NCI-H2107 treated with DMSO at 0.1 percent for 48 hours (cell line): ENCODE measurements around the gene SYTL2.
A peak's percentile ranks its signal among the peaks of the same experiment; 100 is the strongest.
"Not testable (repeated sequence)": the region's sequence is repeated elsewhere in the genome, so short reads cannot be mapped to it uniquely, and the experiment has no call there.

Source experiments
- DNase-seq: peaks from one replicate; lab custom pipeline; 2025; ENCODE audit not compliant: unreplicated experiment; lab: John Stamatoyannopoulos, UW

The SYTL2 gene

GRCh38 chr11:85658180-85658579 lies 152.8 kb downstream of the SYTL2 start:
- DNase-seq: no peak

- no peak for DNase-seq
Observed at GRCh38 chr11:85656777-85657176, 154.2 kb downstream of the SYTL2 start.

- not testable (repeated sequence) for DNase-seq
Observed at GRCh38 chr11:85654343-85654742, 156.6 kb downstream of the SYTL2 start.

GRCh38 chr11:85652786-85653447 lies 158.0 kb downstream of the SYTL2 start:
- no peak for DNase-seq

- DNase-seq: no peak
Observed at GRCh38 chr11:85651118-85651517, 159.8 kb downstream of the SYTL2 start.

- peak; percentile 88 for DNase-seq
Observed at GRCh38 chr11:85647604-85648299, 163.2 kb downstream of the SYTL2 start, which contains the start of gene TMEM126A. Gene TMEM126A (plus strand): TSS chr11:85647967. CDS start chr11:85650256, 2,289 bp downstream.

- DNase-seq: no peak
Observed at GRCh38 chr11:85647078-85647477, 163.9 kb downstream of the SYTL2 start.
